Central memory CD8-positive, alpha-beta T cell (primary cell): ENCODE results near the gene PSMB11.
"Not testable (repeated sequence)": the region's sequence is repeated elsewhere in the genome, so short reads cannot be mapped to it uniquely, and the experiment has no call there.

Experiments
- ATAC-seq: fragments of 150-1000 bp; cut with Tn5 transposase; replicated peaks from 2 replicates; pipeline ENCODE4 v1.10.0; 2022; ENCODE audit warnings: mild to moderate bottlenecking, moderate FRiP score, moderate number of reproducible peaks; ENCODE audit not compliant: poor library complexity, severe bottlenecking; ENCODE audit errors: extremely low read depth
- DNase-seq, 2 donors: peaks; one replicate each; pipeline ENCODE4 v3.0.0; 2021; ENCODE audit warnings: low spot score in 2 of 2
- H3K27ac Mint-ChIP-seq: one replicate; pipeline ENCODE4 v1.8.0; 2022; ENCODE audit warnings: low read depth, mild to moderate bottlenecking, moderate library complexity, mixed read lengths
- H3K27me3 Mint-ChIP-seq: one replicate; pipeline ENCODE4 v1.8.0; 2022; ENCODE audit warnings: mixed read lengths
- H3K36me3 Mint-ChIP-seq: one replicate; pipeline ENCODE4 v1.8.0; 2022; ENCODE audit warnings: mild to moderate bottlenecking, moderate library complexity, mixed read lengths; ENCODE audit not compliant: insufficient read depth
- H3K4me1 Mint-ChIP-seq: one replicate; pipeline ENCODE4 v1.8.0; 2022; ENCODE audit warnings: mixed read lengths
- H3K4me3 Mint-ChIP-seq: one replicate; pipeline ENCODE4 v1.8.0; 2022; ENCODE audit warnings: mild to moderate bottlenecking, moderate library complexity, mixed read lengths
- H3K9me3 Mint-ChIP-seq: one replicate; pipeline ENCODE4 v1.8.0; 2022; ENCODE audit warnings: mixed read lengths

PSMB11 gene

DNA sequence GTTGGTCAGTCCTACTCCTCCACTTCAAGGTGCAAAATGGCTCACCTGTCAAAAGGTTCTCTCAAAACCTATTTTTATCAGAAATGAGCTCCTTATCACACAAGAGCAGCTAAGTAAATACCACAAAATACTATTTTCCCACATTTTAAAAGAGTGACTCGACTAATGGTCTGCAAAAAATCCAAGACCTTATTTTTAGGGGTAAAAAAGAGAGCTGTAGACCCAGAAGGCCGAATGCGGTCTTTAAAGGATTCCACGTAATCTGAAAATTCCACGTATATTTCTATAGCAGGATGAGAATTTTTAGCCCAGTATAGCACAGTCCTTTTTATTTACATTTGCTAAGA, 35.9 kb upstream of the PSMB11 start:
- DNase-seq: no peak

DNA sequence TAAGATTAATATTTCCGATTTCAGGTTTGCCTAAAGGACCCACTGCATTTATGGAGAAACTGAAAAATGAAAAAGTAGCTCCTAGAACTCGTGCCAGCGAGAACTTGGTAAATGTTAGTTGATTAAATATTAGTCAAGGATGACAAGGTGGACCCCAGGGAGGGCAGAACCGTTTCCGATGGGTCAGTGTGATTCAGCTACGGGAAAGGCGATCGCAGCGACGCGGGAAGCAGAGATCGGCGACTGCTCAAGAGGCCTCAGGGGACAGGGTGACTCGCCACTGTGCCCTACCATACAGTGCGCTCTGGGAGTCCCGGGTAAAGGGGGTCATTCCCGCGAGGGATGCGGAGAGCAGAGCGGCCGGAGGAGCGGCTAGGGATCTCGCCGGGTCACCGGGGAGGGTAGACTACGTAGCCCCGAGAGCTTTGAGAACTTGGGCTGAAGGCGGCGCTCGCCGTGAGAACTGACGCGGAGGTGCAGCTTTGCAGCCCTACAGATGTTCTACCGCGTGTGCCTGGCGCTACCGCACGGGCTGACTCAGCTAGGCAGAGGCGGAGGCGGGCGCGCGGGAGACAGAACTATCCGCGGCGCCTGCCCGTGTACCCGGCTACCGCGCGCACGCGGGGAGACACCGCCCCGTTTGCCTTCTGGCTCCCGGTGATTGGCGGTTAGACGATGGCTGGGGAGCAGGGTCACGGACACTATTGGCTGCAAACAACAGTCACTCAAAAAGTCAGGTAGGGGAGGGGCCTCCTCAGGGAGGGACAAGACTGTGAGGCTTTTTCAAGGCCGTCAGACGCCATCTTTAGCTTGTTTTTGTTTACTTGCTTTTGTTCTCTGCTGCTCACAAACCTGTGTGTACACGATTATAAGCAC, 35.2 kb upstream of the PSMB11 start:
- Mint-ChIP-seq H3K36me3 (peaks cover 16% of the 10 kb centered on the region), H3K27ac (peak overlapping the region; percentile 97), H3K27me3 (no peaks in the 10 kb centered on the region), H3K4me3 (peak overlapping the region; percentile 96), H3K4me1 (peaks cover 29% of the 10 kb centered on the region), H3K9me3 (no peaks in the 10 kb centered on the region)
- DNase-seq (peak; percentile 89 to 98), ATAC-seq (peak; percentile 95)

More for the DNA sequence above, 35.9 kb upstream of the PSMB11 start:
- no peaks in the 10 kb centered on the region for H3K27me3 Mint-ChIP-seq
- no peak for ATAC-seq
- no peaks in the 10 kb centered on the region for H3K9me3 Mint-ChIP-seq
- peaks cover 25% of the 10 kb centered on the region for H3K4me1 Mint-ChIP-seq
- peaks cover 14% of the 10 kb centered on the region for H3K36me3 Mint-ChIP-seq
- peak overlapping the region; percentile 97 for H3K27ac Mint-ChIP-seq
- H3K4me3 Mint-ChIP-seq: peak overlapping the region; percentile 96

DNA sequence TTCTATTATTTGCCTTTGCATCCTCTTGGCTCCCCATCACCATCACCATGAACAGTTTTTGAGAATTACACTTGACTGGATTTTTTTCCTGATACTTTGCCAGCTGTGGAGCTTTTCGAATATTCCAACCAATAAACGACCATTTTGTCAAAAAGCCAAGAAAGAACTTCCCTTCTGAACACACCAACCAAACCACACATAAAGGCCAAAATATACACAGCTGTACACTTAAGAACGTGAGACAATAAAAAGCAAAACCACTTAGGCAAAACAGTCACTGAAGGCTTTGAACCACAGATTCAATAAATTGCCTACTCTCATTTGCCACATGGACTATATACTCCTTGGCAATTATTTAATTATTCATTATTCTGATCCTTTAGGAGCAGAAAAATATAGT, 33.2 kb upstream of the PSMB11 start:
- Mint-ChIP-seq H3K27ac (peak overlapping the region; percentile 62), H3K9me3 (no peaks in the 10 kb centered on the region), H3K27me3 (no peaks in the 10 kb centered on the region), H3K4me3 (peak overlapping the region; percentile 97), H3K4me1 (peaks cover 29% of the 10 kb centered on the region), H3K36me3 (peaks cover 16% of the 10 kb centered on the region)
- DNase-seq (no peak), ATAC-seq (no peak)

DNA sequence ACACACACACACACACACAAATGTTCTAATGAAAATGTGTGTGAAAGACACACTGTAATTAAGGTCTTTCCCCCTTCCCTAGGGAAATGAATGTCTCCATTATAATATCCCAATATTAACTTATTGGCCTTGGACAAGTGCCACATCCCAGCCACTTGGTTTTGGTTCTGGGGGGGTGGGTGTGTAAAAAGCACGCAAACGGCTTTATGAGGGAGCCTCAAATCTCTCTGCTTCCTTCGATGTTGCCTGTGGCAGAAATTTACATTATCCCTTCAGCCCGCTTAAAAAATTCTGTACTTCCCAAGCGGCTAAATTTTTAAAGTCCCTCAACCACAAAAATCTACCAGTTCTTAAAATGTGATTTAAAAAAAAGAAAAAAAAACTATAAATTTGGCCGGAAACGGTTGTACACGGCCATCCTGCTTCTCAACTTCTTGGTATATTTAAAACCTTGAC, 32.5 kb upstream of the PSMB11 start:
- no peak for ATAC-seq
- Mint-ChIP-seq H3K27me3 (no peaks in the 10 kb centered on the region), H3K9me3 (no peaks in the 10 kb centered on the region), H3K4me1 (peaks cover 29% of the 10 kb centered on the region), H3K4me3 (peak overlapping the region; percentile 97), H3K36me3 (peaks cover 16% of the 10 kb centered on the region), H3K27ac (peak overlapping the region; percentile 83)
- DNase-seq: no peak

DNA sequence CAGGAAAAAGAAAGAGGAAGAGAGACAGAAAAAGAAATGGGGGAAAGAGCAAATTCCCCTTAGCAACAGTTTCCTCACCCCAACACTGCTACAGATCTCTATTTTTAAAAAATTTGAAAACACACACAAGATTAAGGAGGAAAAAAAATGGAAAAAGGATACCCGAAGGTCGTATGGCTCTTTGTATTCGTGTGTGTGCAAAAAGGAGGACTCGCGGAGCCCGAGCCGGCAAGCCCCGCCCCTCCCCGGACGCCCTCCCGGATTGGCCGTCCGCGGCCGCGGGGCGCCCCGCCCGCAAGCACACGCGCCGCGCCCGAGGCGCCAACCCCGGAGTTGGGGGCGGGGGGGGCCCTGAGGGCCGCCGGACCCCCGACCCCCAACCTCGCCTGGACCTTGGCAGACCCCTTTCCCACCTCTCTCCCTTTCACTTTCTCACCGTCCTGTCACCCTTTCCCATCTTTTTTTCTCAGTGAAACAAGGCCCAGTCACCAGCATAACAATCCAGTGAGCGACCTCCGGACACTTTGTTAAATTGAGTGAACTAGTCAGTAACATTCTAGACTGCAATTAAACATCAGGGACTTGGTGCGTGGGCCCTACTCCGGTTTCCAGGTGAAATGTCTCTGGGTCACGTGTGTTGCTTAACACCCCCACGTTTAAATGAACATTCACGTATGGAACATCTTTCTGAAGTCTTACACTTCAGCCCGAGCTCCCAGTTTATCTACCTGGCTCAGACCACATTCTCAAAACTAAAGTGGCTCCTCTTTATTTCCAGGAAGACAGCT, 31.9 kb upstream of the PSMB11 start, which contains the start of gene C14orf93:
Gene C14orf93, minus strand, starts transcription at position 205 of the 788 bp plus-strand sequence. CDS start 11,120 bp downstream, outside the sequence.
- Mint-ChIP-seq H3K27me3 (no peaks in the 10 kb centered on the region), H3K4me3 (peak within 1 kb of the TSS; percentile 97), H3K27ac (peak within 1 kb of the TSS; percentile 83), H3K36me3 (peaks cover 16% of the 10 kb centered on the region), H3K4me1 (peaks cover 29% of the 10 kb centered on the region), H3K9me3 (no peaks in the 10 kb centered on the region)
- DNase-seq: peak; percentile 46 to 53
- ATAC-seq: peak; percentile 13

DNA sequence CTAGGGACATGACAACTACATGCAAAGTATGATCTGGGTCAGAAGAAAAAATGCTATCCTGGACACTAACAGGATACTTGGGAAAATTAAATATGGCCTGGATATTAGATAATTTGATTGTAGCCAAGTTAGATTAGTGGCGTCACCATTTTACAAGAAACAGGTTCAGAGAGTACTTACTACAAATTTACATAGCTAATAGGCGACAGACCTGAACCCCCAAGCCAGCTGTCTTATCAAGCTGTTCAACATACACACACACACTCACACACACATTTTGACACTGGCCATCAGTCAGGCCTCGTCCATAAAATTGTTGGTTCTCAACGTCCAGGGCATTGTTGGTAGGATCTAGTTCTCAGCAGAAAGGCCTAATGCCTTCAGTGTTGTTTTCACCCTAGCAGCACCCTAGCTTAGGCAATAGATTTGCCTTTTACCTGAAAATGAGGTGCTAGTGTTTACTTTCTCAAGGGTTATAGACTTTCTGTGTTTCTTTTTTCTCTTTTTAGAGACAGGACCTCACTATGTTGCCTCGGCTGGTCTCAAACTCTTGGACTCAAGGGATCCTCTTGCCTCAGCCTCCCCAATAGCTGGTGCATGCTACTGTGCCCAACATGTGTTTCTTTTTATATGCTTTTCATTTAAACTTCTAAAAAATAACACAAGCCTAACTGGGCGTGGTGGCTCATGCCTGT, 28.8 kb upstream of the PSMB11 start:
- Mint-ChIP-seq H3K27me3 (no peaks in the 10 kb centered on the region), H3K36me3 (peaks cover 9% of the 10 kb centered on the region), H3K4me1 (peaks cover 22% of the 10 kb centered on the region), H3K27ac (no peak overlapping the region), H3K4me3 (no peak overlapping the region), H3K9me3 (no peaks in the 10 kb centered on the region)
- no peak for DNase-seq
- no peak for ATAC-seq

DNA sequence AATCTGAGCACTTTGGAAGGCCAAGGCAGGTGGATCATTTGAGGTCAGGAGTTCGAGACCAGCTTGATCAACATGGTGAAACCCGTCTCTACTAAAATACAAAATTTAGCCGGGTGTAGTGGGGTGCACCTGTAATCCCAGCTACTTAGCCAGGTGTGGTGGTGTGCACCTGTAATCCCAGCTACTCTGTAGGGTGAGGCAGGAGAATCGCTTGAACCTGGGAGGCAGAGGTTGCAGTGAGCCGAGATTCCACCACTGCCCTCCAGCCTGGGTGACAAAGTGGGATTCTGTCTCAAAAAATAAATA, 28.3 kb upstream of the PSMB11 start:
- ATAC-seq, H3K27ac Mint-ChIP-seq: not testable (repeated sequence)
- peaks cover 17% of the 10 kb centered on the region for H3K4me1 Mint-ChIP-seq

DNA sequence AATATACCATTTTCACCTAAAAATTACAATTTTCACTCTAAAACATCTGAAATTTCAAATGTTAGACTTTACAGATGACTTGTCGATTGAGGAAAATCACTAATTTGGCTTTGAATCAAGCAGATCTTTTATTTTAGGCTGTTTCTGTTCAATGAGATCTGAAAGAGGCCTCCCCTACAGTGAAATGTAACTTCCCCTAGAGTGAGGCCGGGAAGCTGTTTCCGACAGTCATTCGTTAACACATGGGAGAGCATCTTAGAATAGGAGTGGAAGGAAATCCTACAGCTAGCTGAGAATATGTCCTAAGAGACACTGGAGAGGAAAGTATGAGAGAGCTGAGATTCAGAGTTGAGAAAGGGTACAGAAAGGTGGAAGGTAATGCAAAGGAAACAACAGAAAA, 26.4 kb upstream of the PSMB11 start:
- H3K9me3 Mint-ChIP-seq: no peaks in the 10 kb centered on the region
- H3K27ac Mint-ChIP-seq: no peak overlapping the region
- ATAC-seq: no peak
- H3K27me3 Mint-ChIP-seq: no peaks in the 10 kb centered on the region
- no peak overlapping the region for H3K4me3 Mint-ChIP-seq
- no peak for DNase-seq
- peaks cover 2% of the 10 kb centered on the region for H3K36me3 Mint-ChIP-seq
- H3K4me1 Mint-ChIP-seq: peaks cover 6% of the 10 kb centered on the region

More for the DNA sequence above, 28.3 kb upstream of the PSMB11 start:
- not testable (repeated sequence) for H3K9me3 Mint-ChIP-seq, H3K27me3 Mint-ChIP-seq, DNase-seq, H3K36me3 Mint-ChIP-seq, H3K4me3 Mint-ChIP-seq

DNA sequence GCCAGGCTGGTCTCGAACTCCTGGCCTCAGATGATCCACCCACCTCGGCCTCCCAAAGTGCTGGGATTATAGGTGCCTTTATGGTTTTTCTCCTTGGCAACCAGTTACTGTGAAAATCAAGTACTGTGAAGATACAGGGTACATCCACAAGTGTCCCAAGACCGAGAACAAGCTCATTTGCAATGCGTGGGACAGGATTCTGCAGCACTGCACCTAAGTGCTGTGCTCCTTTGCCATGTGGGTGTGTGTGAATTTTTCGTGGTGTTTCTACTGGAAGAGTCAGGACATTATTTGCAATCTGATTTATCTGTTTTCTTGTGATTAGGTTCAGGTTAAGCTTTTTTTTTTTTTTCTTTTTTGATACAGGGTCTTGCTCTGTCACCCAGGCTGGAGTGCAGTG, 24.9 kb upstream of the PSMB11 start:
- Mint-ChIP-seq H3K27ac (no peak overlapping the region), H3K27me3 (no peaks in the 10 kb centered on the region), H3K9me3 (no peaks in the 10 kb centered on the region), H3K36me3 (no peaks in the 10 kb centered on the region), H3K4me1 (no peaks in the 10 kb centered on the region), H3K4me3 (no peak overlapping the region)
- ATAC-seq (no peak), DNase-seq (no peak)

DNA sequence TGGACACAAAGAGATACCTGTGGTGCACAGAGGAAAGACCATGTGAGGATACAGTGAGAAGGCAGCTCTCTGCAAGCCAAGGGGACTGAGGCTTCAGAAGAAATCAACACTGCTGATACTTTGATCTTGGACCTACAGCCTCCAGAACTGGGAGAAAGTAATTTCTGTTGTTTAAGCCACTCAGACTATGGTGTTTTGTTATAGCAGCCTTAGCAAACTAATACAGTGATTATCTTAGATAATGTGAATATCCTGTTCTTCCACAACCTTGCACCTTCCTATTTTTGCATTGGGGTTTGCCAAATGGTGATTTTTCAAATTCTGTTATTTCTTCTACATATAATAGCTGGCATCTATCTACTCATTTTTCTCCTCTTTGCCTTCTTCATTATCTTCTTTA, 23.9 kb upstream of the PSMB11 start:
- no peaks in the 10 kb centered on the region for H3K27me3 Mint-ChIP-seq
- no peak for ATAC-seq
- no peaks in the 10 kb centered on the region for H3K36me3 Mint-ChIP-seq
- DNase-seq: no peak
- H3K27ac Mint-ChIP-seq: no peak overlapping the region
- no peaks in the 10 kb centered on the region for H3K9me3 Mint-ChIP-seq
- peaks cover 4% of the 10 kb centered on the region for H3K4me1 Mint-ChIP-seq
- no peak overlapping the region for H3K4me3 Mint-ChIP-seq

DNA sequence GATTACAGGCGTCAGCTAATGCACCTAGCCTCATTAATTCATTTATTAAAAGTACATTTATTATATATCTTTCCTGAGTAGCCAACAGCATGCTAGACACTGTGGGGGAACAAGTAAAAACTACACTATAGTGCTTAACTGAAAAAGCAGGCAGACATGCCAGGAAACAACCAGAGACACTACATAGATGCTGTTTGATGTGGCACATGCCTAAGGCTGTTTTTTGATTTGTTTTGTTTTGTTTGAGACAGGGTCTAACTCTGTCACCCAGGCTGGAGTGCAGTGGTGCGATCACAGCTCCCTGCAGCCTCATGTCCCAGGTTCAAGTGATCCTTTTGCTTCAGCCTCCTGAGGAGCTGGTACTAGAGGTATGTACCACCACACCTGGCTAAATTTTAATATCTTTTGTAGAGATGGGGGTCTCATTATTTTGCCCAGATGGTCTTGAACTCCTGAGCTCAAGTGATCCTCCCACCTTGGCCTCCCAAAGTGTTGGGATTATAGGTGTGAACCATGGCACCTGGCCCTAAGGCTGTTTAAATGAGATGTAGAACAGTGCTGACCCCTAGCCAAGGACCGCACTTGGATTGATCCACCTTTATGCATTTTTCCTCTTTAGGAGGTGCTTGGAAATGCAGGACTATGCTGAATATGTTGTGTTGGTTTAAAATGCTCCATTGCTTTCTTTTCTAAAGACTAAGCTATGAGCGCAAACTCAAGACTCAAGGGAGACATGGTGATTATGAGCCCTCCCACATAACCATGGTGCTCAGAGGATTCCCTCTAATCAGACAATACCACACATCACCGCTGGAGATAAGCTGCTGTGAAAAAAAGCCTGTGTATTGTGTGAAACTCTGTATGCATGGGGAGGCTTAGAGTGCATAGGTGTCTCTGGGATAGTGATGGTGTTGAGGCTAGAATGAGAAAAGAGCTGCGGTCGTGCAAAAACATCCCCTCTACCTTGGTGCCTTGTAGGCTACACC, 21.6 kb upstream of the PSMB11 start:
- no peaks in the 10 kb centered on the region for H3K27me3 Mint-ChIP-seq
- H3K36me3 Mint-ChIP-seq: peaks cover under 1% of the 10 kb centered on the region
- H3K27ac Mint-ChIP-seq: no peak overlapping the region
- H3K4me3 Mint-ChIP-seq: no peak overlapping the region
- peaks cover 22% of the 10 kb centered on the region for H3K4me1 Mint-ChIP-seq
- no peaks in the 10 kb centered on the region for H3K9me3 Mint-ChIP-seq
- no peak for ATAC-seq
- no peak for DNase-seq
